Loucy (cell line): Measurements from ENCODE around the gene TUFT1.

Source experiments
- H2AFZ ChIP-seq: fragments of 200-600 bp; sonication (generic); 2 replicates; pipeline ENCODE4 v1.6.0; 2016; ENCODE audit warnings: antibody characterized with exemption, mild to moderate bottlenecking, low read length, moderate library complexity
- H3F3A ChIP-seq: fragments of 200-600 bp; 2 replicates; pipeline ENCODE4 v1.6.0; 2016; ENCODE audit warnings: antibody characterized with exemption, low read depth, mild to moderate bottlenecking
- H3K27me3 ChIP-seq: fragments of 200-600 bp; sonication (generic); 2 replicates; pipeline ENCODE4 v1.6.1; 2014; ENCODE audit warnings: low read length, mild to moderate bottlenecking; ENCODE audit not compliant: insufficient read depth, poor library complexity, severe bottlenecking
- H3K36me3 ChIP-seq: fragments of 200-600 bp; sonication (generic); 2 replicates; pipeline ENCODE4 v1.6.1; 2016; ENCODE audit warnings: low read length; ENCODE audit not compliant: insufficient read depth
- H3K4me1 ChIP-seq: fragments of 200-600 bp; sonication (generic); 2 replicates; pipeline ENCODE4 v1.5.1; 2014; ENCODE audit warnings: low read length, mild to moderate bottlenecking; ENCODE audit not compliant: insufficient read depth, poor library complexity, severe bottlenecking
- H3K4me2 ChIP-seq: fragments of 200-600 bp; sonication (generic); 2 replicates; pipeline ENCODE4 v1.6.0; 2014; ENCODE audit warnings: antibody characterized with exemption, low read length, low read depth, mild to moderate bottlenecking; ENCODE audit not compliant: poor library complexity, severe bottlenecking
- H3K4me3 ChIP-seq: fragments of 200-600 bp; sonication (generic); 2 replicates; pipeline ENCODE4 v1.5.1; 2014; ENCODE audit warnings: low read length, mild to moderate bottlenecking, mixed read lengths; ENCODE audit not compliant: poor library complexity, severe bottlenecking
- H3K79me2 ChIP-seq: fragments of 200-600 bp; sonication (generic); 2 replicates; pipeline ENCODE4 v1.6.1; 2014; ENCODE audit warnings: low read length; ENCODE audit not compliant: insufficient read depth
- H3K9ac ChIP-seq: fragments of 200-600 bp; sonication (generic); 2 replicates; pipeline ENCODE4 v1.6.0; 2014; ENCODE audit warnings: mild to moderate bottlenecking, low read depth, low read length, moderate library complexity; ENCODE audit not compliant: poor library complexity, severe bottlenecking
- H3K9me2 ChIP-seq: fragments of 200-600 bp; sonication (generic); replicated peaks from 2 replicates; pipeline ENCODE4 v1.6.1; 2016; ENCODE audit warnings: low read depth, low read length, mixed read lengths
- H3K9me3 ChIP-seq: fragments of 200-600 bp; sonication (generic); 2 replicates; pipeline ENCODE4 v1.6.1; 2014; ENCODE audit warnings: mild to moderate bottlenecking, antibody characterized with exemption, low read length, low read depth; ENCODE audit not compliant: insufficient read depth
- H4K20me1 ChIP-seq: fragments of 200-600 bp; sonication (generic); 2 replicates; pipeline ENCODE4 v1.6.0; 2014; ENCODE audit warnings: antibody characterized with exemption, low read length, mild to moderate bottlenecking; ENCODE audit not compliant: insufficient read depth, poor library complexity, severe bottlenecking
- EZH2phosphoT487 ChIP-seq: fragments of 200-600 bp; IDR thresholded peaks from 2 replicates; pipeline ENCODE4 v1.6.1; 2018; ENCODE audit warnings: antibody characterized with exemption, mild to moderate bottlenecking, moderate library complexity, borderline replicate concordance
- TF ChIP-seq, protein P1 (sequence below): fragments of 200-600 bp; sonication (generic); conservative IDR thresholded peaks from 2 replicates; pipeline ENCODE4 v1.5.1; 2014; ENCODE audit warnings: mild to moderate bottlenecking, antibody characterized with exemption, low read length

Gene TUFT1

DNA sequence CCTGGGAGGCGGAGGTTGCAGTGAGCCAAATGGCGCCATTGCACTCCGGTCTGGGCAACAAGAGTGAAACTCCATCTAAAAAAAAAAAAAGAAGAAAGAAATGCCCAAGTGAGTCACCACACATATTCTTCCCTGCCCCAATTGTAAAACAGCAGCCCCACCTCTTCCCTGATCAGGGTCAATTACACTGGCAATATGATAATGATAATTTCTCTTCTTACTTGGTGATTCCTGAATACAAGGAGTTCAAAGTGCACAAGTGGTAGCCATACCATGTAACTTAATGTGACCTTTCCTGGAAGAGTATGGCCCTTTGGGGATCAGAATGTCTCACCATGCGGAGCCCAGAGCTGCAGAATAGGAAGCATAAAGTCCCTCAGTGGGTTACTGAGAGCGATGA is 40.7 kb upstream of the TUFT1 start:
- TF ChIP-seq, protein P1, sequence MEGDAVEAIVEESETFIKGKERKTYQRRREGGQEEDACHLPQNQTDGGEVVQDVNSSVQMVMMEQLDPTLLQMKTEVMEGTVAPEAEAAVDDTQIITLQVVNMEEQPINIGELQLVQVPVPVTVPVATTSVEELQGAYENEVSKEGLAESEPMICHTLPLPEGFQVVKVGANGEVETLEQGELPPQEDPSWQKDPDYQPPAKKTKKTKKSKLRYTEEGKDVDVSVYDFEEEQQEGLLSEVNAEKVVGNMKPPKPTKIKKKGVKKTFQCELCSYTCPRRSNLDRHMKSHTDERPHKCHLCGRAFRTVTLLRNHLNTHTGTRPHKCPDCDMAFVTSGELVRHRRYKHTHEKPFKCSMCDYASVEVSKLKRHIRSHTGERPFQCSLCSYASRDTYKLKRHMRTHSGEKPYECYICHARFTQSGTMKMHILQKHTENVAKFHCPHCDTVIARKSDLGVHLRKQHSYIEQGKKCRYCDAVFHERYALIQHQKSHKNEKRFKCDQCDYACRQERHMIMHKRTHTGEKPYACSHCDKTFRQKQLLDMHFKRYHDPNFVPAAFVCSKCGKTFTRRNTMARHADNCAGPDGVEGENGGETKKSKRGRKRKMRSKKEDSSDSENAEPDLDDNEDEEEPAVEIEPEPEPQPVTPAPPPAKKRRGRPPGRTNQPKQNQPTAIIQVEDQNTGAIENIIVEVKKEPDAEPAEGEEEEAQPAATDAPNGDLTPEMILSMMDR: no peak
- TF ChIP-seq EZH2phosphoT487: no peak
- H3K27me3 ChIP-seq: no peaks in the 10 kb centered on the region
- no peak overlapping the region for H3K4me2 ChIP-seq
- H3K36me3 ChIP-seq: no peaks in the 10 kb centered on the region
- no peaks in the 10 kb centered on the region for H3K9me2 ChIP-seq
- H3K4me3 ChIP-seq: no peak overlapping the region
- no peak overlapping the region for H3K9ac ChIP-seq
- no peak overlapping the region for H2AFZ ChIP-seq
- no peaks in the 10 kb centered on the region for H4K20me1 ChIP-seq
- no peaks in the 10 kb centered on the region for H3K79me2 ChIP-seq
- peaks cover 10% of the 10 kb centered on the region for H3K4me1 ChIP-seq
- no peaks in the 10 kb centered on the region for H3K9me3 ChIP-seq
- no peaks in the 10 kb centered on the region for H3F3A ChIP-seq

DNA sequence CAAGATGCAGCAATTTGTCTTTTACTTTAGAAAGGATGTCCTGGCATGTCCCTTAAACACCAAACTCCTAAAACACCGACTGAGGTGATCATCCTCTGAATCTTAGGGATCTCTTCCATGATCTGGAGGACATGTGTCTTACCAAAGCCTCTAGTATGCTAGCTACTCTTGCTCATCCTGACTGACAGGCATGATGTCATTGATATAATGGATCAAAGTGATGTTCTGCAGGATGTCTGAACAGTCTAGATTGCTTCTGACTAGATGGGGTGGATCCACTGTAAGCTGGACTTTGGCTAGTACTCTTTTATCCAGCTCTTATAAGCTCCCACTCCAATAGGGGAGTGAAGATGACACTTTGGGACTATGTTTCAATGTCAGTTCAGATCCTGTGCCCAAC is 40.2 kb upstream of the TUFT1 start:
- no peaks in the 10 kb centered on the region for H3F3A ChIP-seq
- H3K36me3 ChIP-seq: no peaks in the 10 kb centered on the region
- H3K4me3 ChIP-seq: no peak overlapping the region
- H3K9me2 ChIP-seq: no peaks in the 10 kb centered on the region
- H2AFZ ChIP-seq: no peak overlapping the region
- H3K27me3 ChIP-seq: no peaks in the 10 kb centered on the region
- H3K4me2 ChIP-seq: no peak overlapping the region
- H4K20me1 ChIP-seq: no peaks in the 10 kb centered on the region
- peaks cover 10% of the 10 kb centered on the region for H3K4me1 ChIP-seq
- no peaks in the 10 kb centered on the region for H3K9me3 ChIP-seq
- H3K79me2 ChIP-seq: no peaks in the 10 kb centered on the region
- H3K9ac ChIP-seq: no peak overlapping the region
- TF ChIP-seq, protein P1: no peak
- TF ChIP-seq EZH2phosphoT487: no peak

DNA sequence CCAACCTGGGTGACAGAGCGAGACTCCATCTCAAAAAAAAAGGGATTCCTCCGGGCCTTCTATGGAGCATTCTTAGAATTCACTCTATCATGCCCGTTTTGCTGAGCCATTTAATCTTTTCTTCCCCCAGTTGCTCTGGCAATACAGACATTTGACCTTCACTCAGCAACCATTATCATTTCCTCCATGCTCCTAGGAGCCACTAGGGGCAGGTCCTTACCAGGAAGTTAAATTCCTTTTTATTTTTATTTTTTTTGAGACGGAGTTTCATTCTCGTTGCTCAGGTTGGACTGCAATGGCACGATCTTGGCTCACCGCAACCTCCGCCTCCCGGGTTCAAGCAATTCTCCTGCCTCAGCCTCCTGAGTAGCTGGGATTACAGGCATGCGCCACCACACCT is 38.6 kb upstream of the TUFT1 start:
- Histone ChIP-seq H3K4me1 (peaks cover 10% of the 10 kb centered on the region), H3K4me3 (no peak overlapping the region), H3K4me2 (no peak overlapping the region), H3K9ac (no peak overlapping the region), H4K20me1 (no peaks in the 10 kb centered on the region), H3K79me2 (no peaks in the 10 kb centered on the region), H3K27me3 (no peaks in the 10 kb centered on the region), H2AFZ (0 out of 2 replicates have a peak overlapping the region, but pooled peaks have one; percentile 12), H3K9me2 (no peaks in the 10 kb centered on the region), H3K36me3 (no peaks in the 10 kb centered on the region), H3F3A (no peaks in the 10 kb centered on the region), H3K9me3 (no peaks in the 10 kb centered on the region)
- TF ChIP-seq, protein P1: peak; percentile 44
- TF ChIP-seq EZH2phosphoT487: no peak
